K562 (cell line): Measurements from ENCODE around the gene TPI1. TPM values are rescaled to one million over a fixed set of nuclear protein-coding genes. Genes with fewer than 3 reads are reported as not detected.

ENCODE experiments used
- CTBP1 ChIP-seq: fragments of 450-650 bp; IDR thresholded peaks from 2 replicates; pipeline ENCODE4 v1.6.1; 2016; ENCODE audit warnings: borderline replicate concordance
- MAZ ChIP-seq, 2 experiments: fragments of 450-650 bp in 1 of 2; sonication (generic) in 1 of 2; formaldehyde crosslinking; IDR thresholded peaks in 1 of 2; conservative IDR thresholded peaks in 1 of 2; 2 replicates each; pipeline versions ENCODE4 v1.4.0 to v1.5.0; 2020; ENCODE audit warnings: mild to moderate bottlenecking in 1 of 2, missing genetic modification reagents in 1 of 2
- NR2C1 ChIP-seq, 2 experiments: fragments of 450-650 bp; IDR thresholded peaks; 2 replicates each; pipeline ENCODE4 v1.6.1; 2017; ENCODE audit warnings: mild to moderate bottlenecking in 2 of 2, antibody characterized with exemption in 1 of 2, inconsistent platforms in 1 of 2, missing compliant biosample characterization in 1 of 2, missing genetic modification characterization in 1 of 2
- SP1 ChIP-seq: sonication (generic); formaldehyde crosslinking; IDR thresholded peaks from 2 replicates; pipeline ENCODE4 v1.8.1; 2022; ENCODE audit warnings: mild to moderate bottlenecking, missing genetic modification reagents
- SRF ChIP-seq, 2 experiments: fragments of 250-450, 450-650 bp in 1 of 2; sonication (Bioruptor Pico) in 1 of 2; sonication (generic) in 1 of 2; formaldehyde crosslinking; IDR thresholded peaks; 2 replicates each; pipeline versions ENCODE4 v1.5.0 to v1.5.1; 2020 to 2022; ENCODE audit warnings: mild to moderate bottlenecking in 1 of 2, missing genetic modification reagents in 1 of 2
- TEAD1 ChIP-seq, 2 experiments: fragments of 450-650 bp in 1 of 2; sonication (generic) in 1 of 2; formaldehyde crosslinking; IDR thresholded peaks; 2 replicates each; pipeline versions ENCODE4 v1.4.0 to v1.8.0; 2020 to 2022; ENCODE audit warnings: mild to moderate bottlenecking in 2 of 2, missing genetic modification reagents in 1 of 2
- polyA plus RNA-seq, 8 experiments: library from polyadenylated mRNA; depleted of rRNA in 4 of 8; stranded (reverse) in 5 of 8; unstranded in 3 of 8; fragments of >200 nt; fragmentation: Nextera tagmentation in 2 of 8; fragmentation: Illumina TruSeq in 1 of 8; extraction: Ambion mirVana in 2 of 8; extraction: Trizol in 1 of 8; gene quantifications; 2 replicates each; pipeline versions ENCODE4 v1.2.1 to v1.2.3, GENCODE V29; 2011 to 2014; ENCODE audit warnings: inconsistent platforms in 1 of 8, missing spikeins in 1 of 8
- total RNA-seq, 7 experiments: library from RNA; depleted of rRNA in 6 of 7; stranded (reverse); fragments of >200 nt in 6 of 7; fragmentation: Illumina TruSeq in 2 of 7; extraction: Trizol in 2 of 7; gene quantifications; 2 replicates each; pipeline versions ENCODE4 v1.2.1 to v1.2.3, GENCODE V29; 2011 to 2021; ENCODE audit warnings: low replicate concordance in 1 of 7
- TF ChIP-seq, protein P1 (sequence below): IDR thresholded peaks from 3 replicates; pipeline ENCODE4 v1.6.1; 2011; ENCODE audit warnings: borderline replicate concordance, mild to moderate bottlenecking, moderate library complexity; ENCODE audit not compliant: insufficient read length; ENCODE audit errors: extremely low read depth
- TF ChIP-seq, protein P2 (sequence below), 2 experiments: fragments of 450-650 bp; formaldehyde crosslinking in 1 of 2; IDR thresholded peaks; 2 replicates each; pipeline versions ENCODE4 v1.4.0 to v1.6.1; 2014 to 2020; ENCODE audit warnings: mild to moderate bottlenecking in 2 of 2, borderline replicate concordance in 1 of 2, low read depth in 1 of 2
- TF ChIP-seq, protein P3 (sequence below): sonication (generic); formaldehyde crosslinking; IDR thresholded peaks from 2 replicates; pipeline ENCODE4 v1.8.0; 2022; ENCODE audit warnings: missing genetic modification reagents, mild to moderate bottlenecking, borderline replicate concordance

TPI1 gene
- total and polyA plus RNA-seq, 9 of the 15 experiments (the other 6 are each of a cell fraction or from before 2014, with no cell fraction given): 662 to 4,971 (median 892) TPM

DNA sequence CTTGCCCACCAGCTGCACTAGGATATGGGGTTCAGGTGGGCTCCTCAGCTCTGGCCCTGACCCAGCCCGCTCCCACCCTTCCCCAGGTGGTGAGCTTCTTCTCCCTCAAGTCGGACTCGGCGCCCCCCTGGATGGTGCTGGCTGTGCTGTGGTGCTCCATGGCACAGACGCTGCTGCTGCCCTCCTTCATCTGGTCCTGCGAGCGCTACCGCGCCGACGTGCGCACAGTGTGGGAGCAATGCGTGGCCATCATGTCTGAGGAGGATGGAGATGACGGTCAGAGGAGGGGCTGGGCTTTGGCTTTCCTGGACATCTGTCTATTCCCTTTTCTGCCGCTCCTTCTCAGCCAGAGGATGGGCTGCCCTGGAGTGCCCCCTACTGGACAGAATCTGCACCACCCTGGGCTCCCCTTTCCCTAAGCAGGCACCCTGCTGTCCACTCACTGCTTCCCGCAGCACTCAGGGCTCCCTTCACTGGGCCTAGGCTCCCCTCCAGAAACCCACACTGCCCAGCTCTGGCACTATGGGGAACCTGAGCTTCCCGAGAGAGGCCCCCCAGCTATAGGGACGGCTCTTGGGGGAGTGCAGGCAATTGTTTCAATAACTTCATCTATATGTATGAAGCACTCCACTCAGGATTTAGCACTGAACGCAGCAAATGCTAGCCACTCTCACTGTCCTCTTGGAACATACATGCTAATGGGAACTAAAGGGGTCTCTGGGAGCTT is 41.8 kb upstream of the TPI1 start (continued):
- TF ChIP-seq, protein P1, sequence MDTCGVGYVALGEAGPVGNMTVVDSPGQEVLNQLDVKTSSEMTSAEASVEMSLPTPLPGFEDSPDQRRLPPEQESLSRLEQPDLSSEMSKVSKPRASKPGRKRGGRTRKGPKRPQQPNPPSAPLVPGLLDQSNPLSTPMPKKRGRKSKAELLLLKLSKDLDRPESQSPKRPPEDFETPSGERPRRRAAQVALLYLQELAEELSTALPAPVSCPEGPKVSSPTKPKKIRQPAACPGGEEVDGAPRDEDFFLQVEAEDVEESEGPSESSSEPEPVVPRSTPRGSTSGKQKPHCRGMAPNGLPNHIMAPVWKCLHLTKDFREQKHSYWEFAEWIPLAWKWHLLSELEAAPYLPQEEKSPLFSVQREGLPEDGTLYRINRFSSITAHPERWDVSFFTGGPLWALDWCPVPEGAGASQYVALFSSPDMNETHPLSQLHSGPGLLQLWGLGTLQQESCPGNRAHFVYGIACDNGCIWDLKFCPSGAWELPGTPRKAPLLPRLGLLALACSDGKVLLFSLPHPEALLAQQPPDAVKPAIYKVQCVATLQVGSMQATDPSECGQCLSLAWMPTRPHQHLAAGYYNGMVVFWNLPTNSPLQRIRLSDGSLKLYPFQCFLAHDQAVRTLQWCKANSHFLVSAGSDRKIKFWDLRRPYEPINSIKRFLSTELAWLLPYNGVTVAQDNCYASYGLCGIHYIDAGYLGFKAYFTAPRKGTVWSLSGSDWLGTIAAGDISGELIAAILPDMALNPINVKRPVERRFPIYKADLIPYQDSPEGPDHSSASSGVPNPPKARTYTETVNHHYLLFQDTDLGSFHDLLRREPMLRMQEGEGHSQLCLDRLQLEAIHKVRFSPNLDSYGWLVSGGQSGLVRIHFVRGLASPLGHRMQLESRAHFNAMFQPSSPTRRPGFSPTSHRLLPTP: no peak
- TF ChIP-seq CTBP1 (peak; percentile 84), SP1 (CRISPR knock-in tag) (peak; percentile 43; the same call in 1 of the 2 replicates), SRF (CRISPR knock-in tag; IDR thresholded peaks at IDR 0.05) (peak in 1 of 2 experiments; percentile 54; a peak in 1 of 4 replicates), MAZ (CRISPR knock-in tag; conservative IDR thresholded peaks at IDR 0.05 in 1 of 2, IDR thresholded peaks at IDR 0.05 in 1 of 2) (peak; percentile 28 to 35; a peak in 1 of 4 replicates), NR2C1 (IDR thresholded peaks at IDR 0.05) (no peak), NR2C1 (tag; IDR thresholded peaks at IDR 0.05) (no peak), TEAD1 (CRISPR knock-in tag; IDR thresholded peaks at IDR 0.05) (peak; percentile 21 to 45; a peak in 1 of 4 replicates)
- TF ChIP-seq, protein P2, sequence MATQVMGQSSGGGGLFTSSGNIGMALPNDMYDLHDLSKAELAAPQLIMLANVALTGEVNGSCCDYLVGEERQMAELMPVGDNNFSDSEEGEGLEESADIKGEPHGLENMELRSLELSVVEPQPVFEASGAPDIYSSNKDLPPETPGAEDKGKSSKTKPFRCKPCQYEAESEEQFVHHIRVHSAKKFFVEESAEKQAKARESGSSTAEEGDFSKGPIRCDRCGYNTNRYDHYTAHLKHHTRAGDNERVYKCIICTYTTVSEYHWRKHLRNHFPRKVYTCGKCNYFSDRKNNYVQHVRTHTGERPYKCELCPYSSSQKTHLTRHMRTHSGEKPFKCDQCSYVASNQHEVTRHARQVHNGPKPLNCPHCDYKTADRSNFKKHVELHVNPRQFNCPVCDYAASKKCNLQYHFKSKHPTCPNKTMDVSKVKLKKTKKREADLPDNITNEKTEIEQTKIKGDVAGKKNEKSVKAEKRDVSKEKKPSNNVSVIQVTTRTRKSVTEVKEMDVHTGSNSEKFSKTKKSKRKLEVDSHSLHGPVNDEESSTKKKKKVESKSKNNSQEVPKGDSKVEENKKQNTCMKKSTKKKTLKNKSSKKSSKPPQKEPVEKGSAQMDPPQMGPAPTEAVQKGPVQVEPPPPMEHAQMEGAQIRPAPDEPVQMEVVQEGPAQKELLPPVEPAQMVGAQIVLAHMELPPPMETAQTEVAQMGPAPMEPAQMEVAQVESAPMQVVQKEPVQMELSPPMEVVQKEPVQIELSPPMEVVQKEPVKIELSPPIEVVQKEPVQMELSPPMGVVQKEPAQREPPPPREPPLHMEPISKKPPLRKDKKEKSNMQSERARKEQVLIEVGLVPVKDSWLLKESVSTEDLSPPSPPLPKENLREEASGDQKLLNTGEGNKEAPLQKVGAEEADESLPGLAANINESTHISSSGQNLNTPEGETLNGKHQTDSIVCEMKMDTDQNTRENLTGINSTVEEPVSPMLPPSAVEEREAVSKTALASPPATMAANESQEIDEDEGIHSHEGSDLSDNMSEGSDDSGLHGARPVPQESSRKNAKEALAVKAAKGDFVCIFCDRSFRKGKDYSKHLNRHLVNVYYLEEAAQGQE (IDR thresholded peaks at IDR 0.05; ENCODE audit: borderline replicate concordance): peak; percentile 74
- TF ChIP-seq, protein P2 (CRISPR knock-in tag; IDR thresholded peaks at IDR 0.05; ENCODE audit: low read depth): no peak
- TF ChIP-seq, protein P3, sequence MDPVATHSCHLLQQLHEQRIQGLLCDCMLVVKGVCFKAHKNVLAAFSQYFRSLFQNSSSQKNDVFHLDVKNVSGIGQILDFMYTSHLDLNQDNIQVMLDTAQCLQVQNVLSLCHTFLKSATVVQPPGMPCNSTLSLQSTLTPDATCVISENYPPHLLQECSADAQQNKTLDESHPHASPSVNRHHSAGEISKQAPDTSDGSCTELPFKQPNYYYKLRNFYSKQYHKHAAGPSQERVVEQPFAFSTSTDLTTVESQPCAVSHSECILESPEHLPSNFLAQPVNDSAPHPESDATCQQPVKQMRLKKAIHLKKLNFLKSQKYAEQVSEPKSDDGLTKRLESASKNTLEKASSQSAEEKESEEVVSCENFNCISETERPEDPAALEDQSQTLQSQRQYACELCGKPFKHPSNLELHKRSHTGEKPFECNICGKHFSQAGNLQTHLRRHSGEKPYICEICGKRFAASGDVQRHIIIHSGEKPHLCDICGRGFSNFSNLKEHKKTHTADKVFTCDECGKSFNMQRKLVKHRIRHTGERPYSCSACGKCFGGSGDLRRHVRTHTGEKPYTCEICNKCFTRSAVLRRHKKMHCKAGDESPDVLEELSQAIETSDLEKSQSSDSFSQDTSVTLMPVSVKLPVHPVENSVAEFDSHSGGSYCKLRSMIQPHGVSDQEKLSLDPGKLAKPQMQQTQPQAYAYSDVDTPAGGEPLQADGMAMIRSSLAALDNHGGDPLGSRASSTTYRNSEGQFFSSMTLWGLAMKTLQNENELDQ (CRISPR knock-in tag): no peak
